LoVo (cell line): Measurements from ENCODE around the gene NR2C2.

Source experiments
- DNase-seq: peaks from one replicate; pipeline ENCODE4 v3.0.0-alpha.2; 2016; ENCODE audit warnings: low spot score

Gene NR2C2

GRCh38 chr3:15023719-15024118 lies 76.3 kb downstream of the NR2C2 start:
- no peak for DNase-seq

GRCh38 chr3:15029625-15030024 lies 82.2 kb downstream of the NR2C2 start:
- DNase-seq = no peak

GRCh38 chr3:15032650-15033049 lies 85.3 kb downstream of the NR2C2 start:
- no peak for DNase-seq

GRCh38 chr3:15033103-15033502 lies 85.7 kb downstream of the NR2C2 start:
- DNase-seq = no peak

- DNase-seq = no peak
These were observed 90.9 kb downstream of the NR2C2 start for GRCh38 chr3:15038306-15038705.

GRCh38 chr3:15040844-15041243 lies 93.5 kb downstream of the NR2C2 start:
- no peak for DNase-seq

GRCh38 chr3:15041950-15042349 lies 94.6 kb downstream of the NR2C2 start:
- DNase-seq = no peak

- no peak for DNase-seq
These were observed 95.6 kb downstream of the NR2C2 start for GRCh38 chr3:15042936-15043335.

GRCh38 chr3:15043408-15044171 lies 96.2 kb downstream of the NR2C2 start:
- no peak for DNase-seq

GRCh38 chr3:15044326-15044725 lies 96.9 kb downstream of the NR2C2 start:
- no peak for DNase-seq

- no peak for DNase-seq
These were observed 98.3 kb downstream of the NR2C2 start for GRCh38 chr3:15045667-15046066.

GRCh38 chr3:15049584-15049983 lies 102.2 kb downstream of the NR2C2 start:
- no peak for DNase-seq

- no peak for DNase-seq
These were observed 103.2 kb downstream of the NR2C2 start for GRCh38 chr3:15050405-15051092.

GRCh38 chr3:15051531-15051930 lies 104.1 kb downstream of the NR2C2 start:
- no peak for DNase-seq

- DNase-seq = no peak
These were observed 105.2 kb downstream of the NR2C2 start for GRCh38 chr3:15052335-15053242.

- no peak for DNase-seq
These were observed 106.2 kb downstream of the NR2C2 start for GRCh38 chr3:15053541-15053940.

GRCh38 chr3:15055019-15055557 lies 107.7 kb downstream of the NR2C2 start:
- no peak for DNase-seq

- DNase-seq = no peak
These were observed 109.5 kb downstream of the NR2C2 start for GRCh38 chr3:15056676-15057404.

GRCh38 chr3:15060029-15060428 lies 112.6 kb downstream of the NR2C2 start:
- DNase-seq = no peak

GRCh38 chr3:15063238-15063637 lies 115.9 kb downstream of the NR2C2 start:
- DNase-seq = no peak

GRCh38 chr3:15063656-15064286 lies 116.4 kb downstream of the NR2C2 start:
- no peak for DNase-seq
